Measurements from ENCODE around the gene ZNF41. TPM values are rescaled to one million over a fixed set of nuclear protein-coding genes. Genes with fewer than 3 reads are reported as not detected.

Gene ZNF41
- 1 to 10 TPM; 1.6 to 4.9 TPM for total RNA-seq

DNA sequence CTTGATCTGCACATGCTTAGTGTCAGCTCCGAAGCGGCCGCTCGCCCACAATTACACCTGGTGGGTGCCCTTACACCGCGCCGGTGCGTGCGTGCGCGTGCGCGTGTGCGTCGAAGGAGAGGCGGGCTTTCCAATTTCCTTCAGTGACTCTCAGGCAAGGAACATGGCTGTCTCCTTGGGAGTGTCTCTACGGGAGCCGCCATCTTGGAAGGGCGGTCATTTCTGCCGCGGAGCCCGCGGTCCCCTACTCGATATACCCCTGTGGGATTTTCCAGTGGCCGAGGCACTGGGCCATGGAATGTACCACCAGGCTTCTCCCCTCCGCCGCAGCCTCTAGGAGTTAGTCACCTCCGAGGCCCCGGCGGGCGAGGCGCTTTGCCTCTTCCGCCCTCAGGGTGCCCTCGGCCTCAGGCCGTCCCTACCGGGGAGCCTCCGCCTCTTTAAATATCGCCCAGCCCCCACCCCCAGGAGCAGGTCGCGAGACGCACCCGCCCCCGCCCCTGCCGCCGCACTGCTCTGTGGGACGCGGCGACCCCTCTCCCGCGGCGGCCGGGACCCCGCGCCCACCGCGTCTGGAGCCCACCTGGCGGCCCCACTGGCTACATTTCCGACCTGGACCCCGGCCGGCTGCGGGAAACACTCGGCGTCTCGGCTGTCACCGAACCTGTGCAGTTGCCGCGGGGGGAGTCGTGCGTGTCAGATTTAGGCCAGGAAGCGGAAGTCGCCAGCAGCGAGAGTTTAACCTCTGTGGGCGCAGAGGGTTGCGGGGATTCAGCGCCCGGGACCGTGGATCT, at the start of gene ZNF41:
Gene ZNF41, minus strand, starts transcription at position 711 of the 794 bp plus-strand sequence. CDS start 15,741 bp downstream, outside the sequence.
- no peaks in the 10 kb centered on the region for H3K9me3 ChIP-seq
- H3K4me1 ChIP-seq, result peaks cover 9% of the 10 kb centered on the region
- H3K27me3 ChIP-seq, result no peaks in the 10 kb centered on the region
- DNase-seq, result peak; percentile 76 to 84 (median 80)
- WGBS, 2 donors, result 0 to 2% methylated on average over 2 to 5 of the region's 77 CpGs
- no peaks in the 10 kb centered on the region for H3K36me3 ChIP-seq (replicated peaks in 1 of 2; ENCODE audit: insufficient read depth in 1 of 2, low read depth in 2 of 2)
- TF ChIP-seq, protein P1, sequence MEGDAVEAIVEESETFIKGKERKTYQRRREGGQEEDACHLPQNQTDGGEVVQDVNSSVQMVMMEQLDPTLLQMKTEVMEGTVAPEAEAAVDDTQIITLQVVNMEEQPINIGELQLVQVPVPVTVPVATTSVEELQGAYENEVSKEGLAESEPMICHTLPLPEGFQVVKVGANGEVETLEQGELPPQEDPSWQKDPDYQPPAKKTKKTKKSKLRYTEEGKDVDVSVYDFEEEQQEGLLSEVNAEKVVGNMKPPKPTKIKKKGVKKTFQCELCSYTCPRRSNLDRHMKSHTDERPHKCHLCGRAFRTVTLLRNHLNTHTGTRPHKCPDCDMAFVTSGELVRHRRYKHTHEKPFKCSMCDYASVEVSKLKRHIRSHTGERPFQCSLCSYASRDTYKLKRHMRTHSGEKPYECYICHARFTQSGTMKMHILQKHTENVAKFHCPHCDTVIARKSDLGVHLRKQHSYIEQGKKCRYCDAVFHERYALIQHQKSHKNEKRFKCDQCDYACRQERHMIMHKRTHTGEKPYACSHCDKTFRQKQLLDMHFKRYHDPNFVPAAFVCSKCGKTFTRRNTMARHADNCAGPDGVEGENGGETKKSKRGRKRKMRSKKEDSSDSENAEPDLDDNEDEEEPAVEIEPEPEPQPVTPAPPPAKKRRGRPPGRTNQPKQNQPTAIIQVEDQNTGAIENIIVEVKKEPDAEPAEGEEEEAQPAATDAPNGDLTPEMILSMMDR (IDR thresholded peaks at IDR 0.05), result no peak
- peak; percentile 31 to 69 (median 60) for TF ChIP-seq POLR2A (IDR thresholded peaks at IDR 0.05)
- H3K27ac ChIP-seq, result peak within 1 kb of the TSS; percentile 86 to 96 (median 90)
- peak; percentile 93 for ATAC-seq
- intact Hi-C loops (cut with DNase I), result no loop called here
- H3K4me3 ChIP-seq, result peak within 1 kb of the TSS; percentile 48 to 54

- H3K4me3 ChIP-seq, result no peak overlapping the region
- no peak overlapping the region for H3K27ac ChIP-seq
- TF ChIP-seq, protein P1 (IDR thresholded peaks at IDR 0.05), result no peak
- TF ChIP-seq POLR2A (IDR thresholded peaks at IDR 0.05), result no peak
- no peaks in the 10 kb centered on the region for H3K4me1 ChIP-seq
- no peaks in the 10 kb centered on the region for H3K36me3 ChIP-seq (replicated peaks in 1 of 2; ENCODE audit: insufficient read depth in 1 of 2, low read depth in 2 of 2)
- WGBS, 2 donors, result 88 to 96% methylated on average over 6 of the region's 6 CpGs
- no peak for DNase-seq
- no peaks in the 10 kb centered on the region for H3K9me3 ChIP-seq
- no peak for ATAC-seq
- H3K27me3 ChIP-seq, result no peaks in the 10 kb centered on the region
- intact Hi-C loops (cut with DNase I), result no loop called here
Measured at GRCh38 chrX:47530049-47530448, 47.0 kb upstream of the ZNF41 start.

DNA sequence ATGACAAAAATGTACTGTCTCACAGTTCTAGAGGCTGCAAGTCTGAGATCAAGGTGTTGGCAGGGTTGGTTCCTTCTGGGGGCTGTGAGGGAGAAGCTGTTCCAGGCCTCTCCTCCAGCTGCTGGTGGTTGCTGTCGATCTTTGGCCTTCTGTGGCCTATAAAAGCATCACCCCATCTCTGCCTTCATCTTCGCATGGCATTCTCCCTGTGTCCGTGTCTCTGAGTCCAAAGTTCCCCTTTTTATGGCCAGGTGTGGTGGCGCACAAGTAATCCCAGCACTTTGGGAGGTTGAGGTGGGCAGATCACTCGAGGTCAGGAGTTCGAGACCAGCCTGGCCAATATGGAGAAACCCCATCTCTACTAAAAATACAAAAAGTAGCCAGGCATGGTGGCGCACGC, 46.5 kb upstream of the ZNF41 start:
- no peaks in the 10 kb centered on the region for H3K27me3 ChIP-seq
- H3K9me3 ChIP-seq, result no peaks in the 10 kb centered on the region
- intact Hi-C loops (cut with DNase I), result loop anchor here (10.0 kb wide), 1 partner anchor 345 kb away; no protein-coding TSS in a partner anchor
- no peak for DNase-seq
- H3K4me1 ChIP-seq, result no peaks in the 10 kb centered on the region
- no peak overlapping the region for H3K27ac ChIP-seq
- no peaks in the 10 kb centered on the region for H3K36me3 ChIP-seq (replicated peaks in 1 of 2; ENCODE audit: insufficient read depth in 1 of 2, low read depth in 2 of 2)
- TF ChIP-seq POLR2A (IDR thresholded peaks at IDR 0.05), result no peak
- TF ChIP-seq, protein P1 (IDR thresholded peaks at IDR 0.05), result no peak
- ATAC-seq, result no peak
- no peak overlapping the region for H3K4me3 ChIP-seq
- WGBS, 2 donors, result 90% methylated on average over 2 to 6 of the region's 8 CpGs

DNA sequence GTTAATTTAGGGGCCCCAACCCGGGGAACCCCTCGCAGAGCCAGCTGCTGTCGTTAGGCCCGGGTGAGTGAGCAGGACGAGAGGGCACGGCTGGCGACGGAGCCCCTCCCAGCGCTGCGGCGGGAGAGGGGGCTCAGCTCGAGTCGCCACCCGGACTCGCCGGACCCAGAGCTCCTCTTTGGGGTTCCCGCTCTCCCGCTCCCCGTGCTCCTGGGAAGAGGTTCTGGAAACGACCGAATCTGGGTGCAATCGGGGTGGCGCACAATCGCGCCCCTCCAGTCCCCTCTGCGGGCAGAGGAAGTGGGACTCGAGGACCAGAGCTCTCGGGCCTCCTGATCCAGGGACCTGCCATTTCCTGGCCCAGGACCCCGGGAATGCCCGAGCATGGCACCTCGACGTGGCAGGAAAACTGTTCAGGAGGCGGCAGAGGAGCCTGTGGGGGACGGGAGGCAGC, 40.7 kb upstream of the ZNF41 start:
- DNase-seq, result no peak
- Histone ChIP-seq H3K27me3 (no peaks in the 10 kb centered on the region), H3K4me1 (peaks cover 7% of the 10 kb centered on the region), H3K36me3 (replicated peaks in 1 of 2; ENCODE audit: insufficient read depth in 1 of 2, low read depth in 2 of 2) (no peaks in the 10 kb centered on the region), H3K27ac (no peak overlapping the region), H3K9me3 (no peaks in the 10 kb centered on the region), H3K4me3 (no peak overlapping the region)
- intact Hi-C loops (cut with DNase I), result loop anchor here (10.0 kb wide), 1 partner anchor 339 kb away; no protein-coding TSS in a partner anchor
- peak; percentile 30 for ATAC-seq
- 4% methylated on average over 19 of the region's 34 CpGs; no CpG with 5 or more reads in 1 of the 2 donors for WGBS, 2 donors
- TF ChIP-seq POLR2A (IDR thresholded peaks at IDR 0.05), result no peak
- TF ChIP-seq, protein P1 (IDR thresholded peaks at IDR 0.05), result peak in 1 of 7 experiments; percentile 1
